ENCODE measurements around the gene HMCN2. TPM values are rescaled to one million over a fixed set of nuclear protein-coding genes. Genes with fewer than 3 reads are reported as not detected.

Gene HMCN2
- total and polyA plus RNA-seq, 2 donors from 2014 or later: 0.99 to 8.6 TPM

GRCh38 chr9:130316430-130316829 is 50.9 kb downstream of the HMCN2 start:
- Histone ChIP-seq H3K4me3 (ENCODE audit: low read length in 3 of 3) (no peak overlapping the region), H3K27me3 (ENCODE audit: control insufficient read depth, insufficient read depth, low read length) (no peaks in the 10 kb centered on the region), H3K36me3 (ENCODE audit: control insufficient read depth in 2 of 3, insufficient read depth in 3 of 3, low read length in 3 of 3) (no peaks in the 10 kb centered on the region), H3K27ac (ENCODE audit: low read depth in 2 of 2, low read length in 2 of 2) (no peak overlapping the region), H3K4me1 (ENCODE audit: control insufficient read depth in 2 of 3, insufficient read depth in 2 of 3, low read depth in 1 of 3, low read length in 3 of 3) (peaks cover 0 to 2% (median 0%) of the 10 kb centered on the region in 3 donors), H3K9ac (ENCODE audit: low read length in 3 of 3) (no peak overlapping the region), H3K9me3 (ENCODE audit: control insufficient read depth in 2 of 3, insufficient read depth in 1 of 3, low read length in 3 of 3) (no peaks in the 10 kb centered on the region)
- FAIRE-seq (no peak), DNase-seq (no peak)
- no peak for TF ChIP-seq CTCF (IDR thresholded peaks at IDR 0.05; ENCODE audit: borderline replicate concordance, extremely low read depth, insufficient read depth)
- intact Hi-C loops (cut with DNase I): no loop called here

DNA sequence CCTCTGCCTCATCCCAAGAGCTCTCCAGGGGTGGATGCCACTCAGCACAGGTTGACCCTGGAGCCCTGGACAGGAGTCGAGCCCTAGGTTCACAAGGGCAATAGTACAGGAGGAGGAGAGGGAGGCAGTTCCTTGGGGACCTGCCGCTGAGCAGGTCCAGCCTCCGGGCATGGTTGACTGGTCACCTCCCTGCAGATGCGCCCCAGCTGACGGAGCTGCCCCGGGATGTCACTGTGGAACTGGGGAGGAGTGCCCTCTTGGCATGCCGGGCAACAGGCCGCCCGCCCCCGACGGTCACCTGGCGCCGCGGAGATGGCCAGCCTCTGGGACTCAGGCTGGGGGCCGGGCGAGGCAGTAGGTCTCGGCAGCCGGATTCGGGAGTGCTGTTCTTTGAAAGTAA is 53.7 kb downstream of the HMCN2 start:
- FAIRE-seq (no peak), DNase-seq (peak in 3 of 5 donors; percentile 36 to 57 (median 46))
- H3K4me3 ChIP-seq (ENCODE audit: low read length in 3 of 3): no peak overlapping the region
- H3K27me3 ChIP-seq (ENCODE audit: control insufficient read depth, insufficient read depth, low read length): no peaks in the 10 kb centered on the region
- intact Hi-C loops (cut with DNase I): no loop called here
- TF ChIP-seq CTCF (IDR thresholded peaks at IDR 0.05; ENCODE audit: borderline replicate concordance, extremely low read depth, insufficient read depth): no peak
- H3K9ac ChIP-seq (ENCODE audit: low read length in 3 of 3): no peak overlapping the region
- H3K9me3 ChIP-seq (ENCODE audit: control insufficient read depth in 2 of 3, insufficient read depth in 1 of 3, low read length in 3 of 3): no peaks in the 10 kb centered on the region
- H3K27ac ChIP-seq (ENCODE audit: low read depth in 2 of 2, low read length in 2 of 2): no peak overlapping the region
- peaks cover 0 to 2% (median 0%) of the 10 kb centered on the region in 3 donors for H3K4me1 ChIP-seq (ENCODE audit: control insufficient read depth in 2 of 3, insufficient read depth in 2 of 3, low read depth in 1 of 3, low read length in 3 of 3)
- no peaks in the 10 kb centered on the region for H3K36me3 ChIP-seq (ENCODE audit: control insufficient read depth in 2 of 3, insufficient read depth in 3 of 3, low read length in 3 of 3)

DNA sequence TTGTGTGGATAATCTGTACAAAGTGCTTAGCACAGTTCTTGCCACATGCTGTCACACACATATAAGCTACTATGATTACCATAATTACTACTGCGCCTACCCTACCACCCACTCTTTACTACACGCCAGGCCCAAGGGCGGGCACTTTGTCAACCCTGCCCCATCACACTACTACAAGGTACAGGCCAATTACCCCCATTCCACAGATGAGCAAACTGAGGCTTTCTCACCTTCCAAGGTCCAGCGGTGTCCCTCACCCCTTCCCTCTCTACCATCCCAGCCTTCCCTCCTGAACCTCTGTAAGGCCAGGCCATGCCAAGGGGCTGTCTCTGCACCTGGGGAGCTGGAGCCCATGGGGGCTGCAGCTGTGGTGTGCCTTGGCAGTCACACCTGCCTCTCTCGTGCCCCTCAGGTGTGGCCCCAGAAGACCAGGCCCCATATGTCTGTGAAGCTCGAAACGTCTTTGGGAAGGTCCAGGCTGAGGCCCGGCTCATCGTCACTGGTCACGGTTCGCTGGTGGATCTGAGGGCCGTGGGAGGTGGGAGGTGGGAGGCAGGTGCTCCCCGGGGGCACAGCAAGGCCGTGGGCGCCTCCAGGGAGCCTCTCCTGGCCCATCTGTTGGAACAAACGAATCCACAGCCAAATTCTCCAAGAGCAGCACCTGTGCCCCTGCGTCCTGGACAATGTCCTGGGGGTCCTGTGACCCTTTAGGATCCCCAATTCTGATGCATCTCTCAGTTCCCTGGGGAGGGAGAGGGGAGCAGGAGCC is 54.6 kb downstream of the HMCN2 start:
- no peak for DNase-seq
- intact Hi-C loops (cut with DNase I): no loop called here
- Histone ChIP-seq H3K9me3 (ENCODE audit: control insufficient read depth in 2 of 3, insufficient read depth in 1 of 3, low read length in 3 of 3) (no peaks in the 10 kb centered on the region), H3K36me3 (ENCODE audit: control insufficient read depth in 2 of 3, insufficient read depth in 3 of 3, low read length in 3 of 3) (no peaks in the 10 kb centered on the region), H3K27me3 (ENCODE audit: control insufficient read depth, insufficient read depth, low read length) (no peaks in the 10 kb centered on the region), H3K27ac (ENCODE audit: low read depth in 2 of 2, low read length in 2 of 2) (no peak overlapping the region), H3K9ac (ENCODE audit: low read length in 3 of 3) (no peak overlapping the region), H3K4me3 (ENCODE audit: low read length in 3 of 3) (no peak overlapping the region), H3K4me1 (ENCODE audit: control insufficient read depth in 2 of 3, insufficient read depth in 2 of 3, low read depth in 1 of 3, low read length in 3 of 3) (peaks cover 0 to 2% (median 0%) of the 10 kb centered on the region in 3 donors)
- no peak for FAIRE-seq
- TF ChIP-seq CTCF (IDR thresholded peaks at IDR 0.05; ENCODE audit: borderline replicate concordance, extremely low read depth, insufficient read depth): no peak
